WTC11 (cell line): ENCODE results near the gene IGFL4. TPM values are rescaled to one million over a fixed set of nuclear protein-coding genes. Genes with fewer than 3 reads are reported as not detected.

Experiments used
- ATAC-seq: fragments of 200-7000 bp; cut with Tn5 transposase; 2 replicates; pipeline ENCODE4 v1.10.0; 2021; ENCODE audit warnings: mild to moderate bottlenecking, moderate library complexity
- CTCF ChIA-PET: fragments of 300-600 bp; sonication (Branson Sonifier 250); formaldehyde crosslinking; loops from one replicate; lab custom pipeline; 2021; ENCODE audit warnings: antibody characterized with exemption; lab: Charles Lee
- POLR2A ChIA-PET: fragments of 350-600 bp; sonication (Branson Sonifier 250); formaldehyde crosslinking; loops from one replicate; lab custom pipeline; 2021; ENCODE audit warnings: antibody characterized with exemption; lab: Charles Lee
- DNase-seq: peaks from one replicate; pipeline ENCODE4 v3.0.0; 2021; ENCODE audit warnings: low spot score
- H3K27ac Mint-ChIP-seq: 2 replicates; pipeline ENCODE4 v1.8.0; 2021; ENCODE audit warnings: mixed read lengths
- H3K27me3 Mint-ChIP-seq: 2 replicates; pipeline ENCODE4 v1.8.0; 2021; ENCODE audit warnings: low read depth, mild to moderate bottlenecking, moderate library complexity, mixed read lengths
- H3K36me3 Mint-ChIP-seq: 2 replicates; pipeline ENCODE4 v1.8.0; 2021; ENCODE audit warnings: mixed read lengths
- H3K4me1 Mint-ChIP-seq: 2 replicates; pipeline ENCODE4 v1.8.0; 2022; ENCODE audit warnings: mixed read lengths
- H3K4me3 Mint-ChIP-seq: 2 replicates; pipeline ENCODE4 v1.8.0; 2021; ENCODE audit warnings: mild to moderate bottlenecking, moderate library complexity, mixed read lengths
- H3K9me3 Mint-ChIP-seq: 2 replicates; pipeline ENCODE4 v1.8.0; 2021; ENCODE audit warnings: mixed read lengths
- CBFB ChIP-seq: sonication (generic); formaldehyde crosslinking; IDR thresholded peaks from 2 replicates; pipeline ENCODE4 v1.8.1; 2022; ENCODE audit warnings: mild to moderate bottlenecking, low read depth, missing genetic modification reagents
- E2F4 ChIP-seq: sonication (generic); formaldehyde crosslinking; IDR thresholded peaks from 2 replicates; pipeline ENCODE4 v1.8.1; 2022; ENCODE audit warnings: low read depth, mild to moderate bottlenecking, moderate library complexity, missing genetic modification reagents, borderline replicate concordance
- FOXP1 ChIP-seq: sonication (generic); formaldehyde crosslinking; IDR thresholded peaks from 2 replicates; pipeline ENCODE4 v1.8.0; 2022; ENCODE audit warnings: missing genetic modification reagents, mild to moderate bottlenecking, moderate library complexity, borderline replicate concordance
- JUN ChIP-seq: sonication (generic); formaldehyde crosslinking; IDR thresholded peaks from 2 replicates; pipeline ENCODE4 v1.8.0; 2023; ENCODE audit warnings: mild to moderate bottlenecking, missing genetic modification reagents
- MXD4 ChIP-seq: fragments of 250-450 bp; sonication (Bioruptor Pico); IDR thresholded peaks from 2 replicates; pipeline ENCODE4 v1.8.0; 2021; ENCODE audit warnings: mild to moderate bottlenecking, moderate library complexity, borderline replicate concordance
- NFYB ChIP-seq: sonication (generic); formaldehyde crosslinking; conservative IDR thresholded peaks from 2 replicates; pipeline ENCODE4 v1.8.0; 2022; ENCODE audit warnings: low read depth, missing genetic modification reagents
- RORB ChIP-seq: fragments of 250-450 bp; sonication (Bioruptor Pico); IDR thresholded peaks from 2 replicates; pipeline ENCODE4 v1.9.0; 2021; ENCODE audit warnings: mild to moderate bottlenecking
- SOX15 ChIP-seq: fragments of 250-450 bp; sonication (Bioruptor Pico); IDR thresholded peaks from 2 replicates; pipeline ENCODE4 v1.9.0; 2021; ENCODE audit warnings: mild to moderate bottlenecking
- SP1 ChIP-seq: sonication (generic); formaldehyde crosslinking; conservative IDR thresholded peaks from 2 replicates; pipeline ENCODE4 v1.8.1; 2022; ENCODE audit warnings: missing genetic modification reagents
- TCF7 ChIP-seq: sonication (generic); formaldehyde crosslinking; IDR thresholded peaks from 2 replicates; pipeline ENCODE4 v1.8.0; 2022; ENCODE audit warnings: mild to moderate bottlenecking, low read depth, missing genetic modification reagents, moderate library complexity
- ZNF317 ChIP-seq: sonication (generic); formaldehyde crosslinking; IDR thresholded peaks from 2 replicates; pipeline ENCODE4 v1.8.1; 2023; ENCODE audit warnings: low read depth, mild to moderate bottlenecking, moderate library complexity, missing genetic modification reagents, borderline replicate concordance
- ZNF396 ChIP-seq: fragments of 250-450 bp; sonication (Bioruptor Pico); IDR thresholded peaks from 2 replicates; pipeline ENCODE4 v1.8.0; 2021; ENCODE audit warnings: mild to moderate bottlenecking, moderate library complexity, borderline replicate concordance
- ZSCAN18 ChIP-seq: fragments of 250-450 bp; sonication (Bioruptor Pico); IDR thresholded peaks from 2 replicates; pipeline ENCODE4 v2.1.2; 2022; ENCODE audit warnings: mild to moderate bottlenecking, moderate library complexity
- total RNA-seq: library from RNA; stranded (reverse); gene quantifications from 3 replicates; pipeline ENCODE4 v1.2.3, GENCODE V29; 2021
- TF ChIP-seq, protein P1 (sequence below): sonication (generic); formaldehyde crosslinking; IDR thresholded peaks from 2 replicates; pipeline ENCODE4 v1.8.1; 2022; ENCODE audit warnings: mild to moderate bottlenecking, missing genetic modification reagents, moderate library complexity, borderline replicate concordance
- TF ChIP-seq, protein P2 (sequence below): sonication (generic); formaldehyde crosslinking; IDR thresholded peaks from 2 replicates; pipeline ENCODE4 v1.8.1; 2023; ENCODE audit warnings: mild to moderate bottlenecking, missing genetic modification reagents, moderate library complexity
- TF ChIP-seq, protein P3 (sequence below): sonication (generic); formaldehyde crosslinking; IDR thresholded peaks from 2 replicates; pipeline ENCODE4 v1.8.1; 2022; ENCODE audit warnings: low read depth, missing genetic modification reagents, borderline replicate concordance
- TF ChIP-seq, protein P4 (sequence below): sonication (generic); formaldehyde crosslinking; IDR thresholded peaks from 2 replicates; pipeline ENCODE4 v1.8.1; 2023; ENCODE audit warnings: mild to moderate bottlenecking, moderate library complexity, missing genetic modification reagents

IGFL4 gene
- total RNA-seq, 1 experiment from 2014 or later = 0.20 TPM

GRCh38 chr19:46015687-46016425, 24.9 kb downstream of the IGFL4 start:
- DNase-seq = no peak
- Mint-ChIP-seq H3K36me3 (no peaks in the 10 kb centered on the region), H3K9me3 (no peaks in the 10 kb centered on the region), H3K4me3 (peak overlapping the region; percentile 87)
- CTCF ChIA-PET = interaction anchor here (0.5 to 6.3 kb wide), 40 partner anchors 12 to 853 kb away, joined by 3 to 76 read pairs (median 5); partner anchors contain the start of genes CCDC61, FOXA3, IRF2BP1 and MYPOP
- TF ChIP-seq, protein P1, sequence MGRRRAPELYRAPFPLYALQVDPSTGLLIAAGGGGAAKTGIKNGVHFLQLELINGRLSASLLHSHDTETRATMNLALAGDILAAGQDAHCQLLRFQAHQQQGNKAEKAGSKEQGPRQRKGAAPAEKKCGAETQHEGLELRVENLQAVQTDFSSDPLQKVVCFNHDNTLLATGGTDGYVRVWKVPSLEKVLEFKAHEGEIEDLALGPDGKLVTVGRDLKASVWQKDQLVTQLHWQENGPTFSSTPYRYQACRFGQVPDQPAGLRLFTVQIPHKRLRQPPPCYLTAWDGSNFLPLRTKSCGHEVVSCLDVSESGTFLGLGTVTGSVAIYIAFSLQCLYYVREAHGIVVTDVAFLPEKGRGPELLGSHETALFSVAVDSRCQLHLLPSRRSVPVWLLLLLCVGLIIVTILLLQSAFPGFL (CRISPR knock-in tag) = no peak
- TF ChIP-seq, all 79 proteins: peak for 0
- Mint-ChIP-seq H3K27me3 (peaks cover 31% of the 10 kb centered on the region), H3K4me1 (peaks cover 17% of the 10 kb centered on the region), H3K27ac (no peak overlapping the region)
- POLR2A ChIA-PET = interaction anchor here (1.0 to 1.2 kb wide), 3 partner anchors 55 to 115 kb away, joined by 3 to 6 read pairs (median 4); no protein-coding TSS in a partner anchor
- peak; percentile 6 for ATAC-seq

GRCh38 chr19:46014941-46015686, 25.7 kb downstream of the IGFL4 start:
- ATAC-seq = peak; percentile 82
- Mint-ChIP-seq H3K9me3 (no peaks in the 10 kb centered on the region), H3K4me3 (peak overlapping the region; percentile 82), H3K36me3 (no peaks in the 10 kb centered on the region; the same call in 1 of the 2 replicates), H3K27ac (no peak overlapping the region), H3K27me3 (peaks cover 31% of the 10 kb centered on the region), H3K4me1 (peaks cover 17% of the 10 kb centered on the region)
- DNase-seq = peak; percentile 92
- ChIA-PET POLR2A (interaction anchor here (1.0 to 1.2 kb wide), 2 partner anchors 62 to 114 kb away, joined by 3 to 4 read pairs; no protein-coding TSS in a partner anchor), CTCF (interaction anchor here (0.6 to 6.3 kb wide), 13 partner anchors 13 to 853 kb away, joined by 3 to 76 read pairs (median 4); no protein-coding TSS in a partner anchor)
- no peak for TF ChIP-seq ZSCAN18 (CRISPR knock-in tag)
- no peak for TF ChIP-seq NFYB (CRISPR knock-in tag)
- peak; percentile 52; the same call in 1 of the 2 replicates for TF ChIP-seq FOXP1 (CRISPR knock-in tag)
- peak; percentile 67; the same call in 1 of the 2 replicates for TF ChIP-seq SP1 (CRISPR knock-in tag)
- TF ChIP-seq ZNF396 = no peak
- TF ChIP-seq, protein P2, sequence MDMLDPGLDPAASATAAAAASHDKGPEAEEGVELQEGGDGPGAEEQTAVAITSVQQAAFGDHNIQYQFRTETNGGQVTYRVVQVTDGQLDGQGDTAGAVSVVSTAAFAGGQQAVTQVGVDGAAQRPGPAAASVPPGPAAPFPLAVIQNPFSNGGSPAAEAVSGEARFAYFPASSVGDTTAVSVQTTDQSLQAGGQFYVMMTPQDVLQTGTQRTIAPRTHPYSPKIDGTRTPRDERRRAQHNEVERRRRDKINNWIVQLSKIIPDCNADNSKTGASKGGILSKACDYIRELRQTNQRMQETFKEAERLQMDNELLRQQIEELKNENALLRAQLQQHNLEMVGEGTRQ (CRISPR knock-in tag) = no peak; the same call in 1 of the 2 replicates
- no peak for TF ChIP-seq E2F4
- no peak for TF ChIP-seq RORB
- TF ChIP-seq, protein P3, sequence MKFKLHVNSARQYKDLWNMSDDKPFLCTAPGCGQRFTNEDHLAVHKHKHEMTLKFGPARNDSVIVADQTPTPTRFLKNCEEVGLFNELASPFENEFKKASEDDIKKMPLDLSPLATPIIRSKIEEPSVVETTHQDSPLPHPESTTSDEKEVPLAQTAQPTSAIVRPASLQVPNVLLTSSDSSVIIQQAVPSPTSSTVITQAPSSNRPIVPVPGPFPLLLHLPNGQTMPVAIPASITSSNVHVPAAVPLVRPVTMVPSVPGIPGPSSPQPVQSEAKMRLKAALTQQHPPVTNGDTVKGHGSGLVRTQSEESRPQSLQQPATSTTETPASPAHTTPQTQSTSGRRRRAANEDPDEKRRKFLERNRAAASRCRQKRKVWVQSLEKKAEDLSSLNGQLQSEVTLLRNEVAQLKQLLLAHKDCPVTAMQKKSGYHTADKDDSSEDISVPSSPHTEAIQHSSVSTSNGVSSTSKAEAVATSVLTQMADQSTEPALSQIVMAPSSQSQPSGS (CRISPR knock-in tag) = no peak
- 0 out of 2 replicates have a peak, but pooled peaks have one; percentile 33 for TF ChIP-seq CBFB

- Mint-ChIP-seq H3K4me1 (peaks cover 17% of the 10 kb centered on the region), H3K27me3 (peaks cover 31% of the 10 kb centered on the region), H3K36me3 (no peaks in the 10 kb centered on the region; the same call in 1 of the 2 replicates), H3K4me3 (peak overlapping the region; percentile 76), H3K27ac (no peak overlapping the region), H3K9me3 (no peaks in the 10 kb centered on the region)
- POLR2A ChIA-PET = interaction anchor here (1.0 to 1.2 kb wide), 2 partner anchors 63 to 113 kb away, joined by 3 to 4 read pairs; no protein-coding TSS in a partner anchor
- DNase-seq (no peak), ATAC-seq (no peak)
- CTCF ChIA-PET = interaction anchor here (1.1 to 6.3 kb wide), 8 partner anchors 13 to 250 kb away, joined by 3 to 76 read pairs (median 16); no protein-coding TSS in a partner anchor
- TF ChIP-seq ZNF317 (CRISPR knock-in tag) = no peak
- TF ChIP-seq ZSCAN18 (CRISPR knock-in tag) = no peak
- no peak for TF ChIP-seq TCF7 (CRISPR knock-in tag)
- no peak for TF ChIP-seq JUN
- TF ChIP-seq, protein P4, sequence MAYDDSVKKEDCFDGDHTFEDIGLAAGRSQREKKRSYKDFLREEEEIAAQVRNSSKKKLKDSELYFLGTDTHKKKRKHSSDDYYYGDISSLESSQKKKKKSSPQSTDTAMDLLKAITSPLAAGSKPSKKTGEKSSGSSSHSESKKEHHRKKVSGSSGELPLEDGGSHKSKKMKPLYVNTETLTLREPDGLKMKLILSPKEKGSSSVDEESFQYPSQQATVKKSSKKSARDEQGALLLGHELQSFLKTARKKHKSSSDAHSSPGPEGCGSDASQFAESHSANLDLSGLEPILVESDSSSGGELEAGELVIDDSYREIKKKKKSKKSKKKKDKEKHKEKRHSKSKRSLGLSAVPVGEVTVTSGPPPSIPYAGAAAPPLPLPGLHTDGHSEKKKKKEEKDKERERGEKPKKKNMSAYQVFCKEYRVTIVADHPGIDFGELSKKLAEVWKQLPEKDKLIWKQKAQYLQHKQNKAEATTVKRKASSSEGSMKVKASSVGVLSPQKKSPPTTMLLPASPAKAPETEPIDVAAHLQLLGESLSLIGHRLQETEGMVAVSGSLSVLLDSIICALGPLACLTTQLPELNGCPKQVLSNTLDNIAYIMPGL (CRISPR knock-in tag) = no peak
- no peak for TF ChIP-seq MXD4
- no peak for TF ChIP-seq SOX15 (CRISPR knock-in tag)
Measured at GRCh38 chr19:46014534-46014933, 26.3 kb downstream of the IGFL4 start.
